Measurements from ENCODE around the gene MYL4.

Gene MYL4

DNA sequence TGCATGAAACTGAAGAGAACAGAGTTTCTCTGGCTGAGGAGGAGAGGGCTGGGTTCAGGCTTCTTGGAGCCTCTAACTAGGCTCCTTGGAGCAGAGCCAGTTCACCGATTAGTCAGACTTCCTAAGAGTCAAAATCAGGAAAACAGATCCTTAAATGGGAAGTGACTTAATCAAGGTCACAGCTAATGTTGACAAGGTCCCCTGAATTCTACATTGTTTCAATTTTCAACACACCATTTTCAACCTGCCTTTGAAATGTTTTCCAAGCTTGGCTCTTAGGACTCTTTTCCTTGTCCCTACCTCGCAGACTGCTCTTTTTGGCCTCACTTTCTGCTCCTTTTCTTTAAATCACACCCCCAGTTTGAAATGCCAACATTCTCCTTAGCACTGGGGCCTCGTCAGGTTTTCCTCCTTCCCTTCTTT is 16.3 kb downstream of the MYL4 start:
- Histone ChIP-seq H3K4me3 (replicated peaks; ENCODE audit: insufficient read depth, low read length) (no peak overlapping the region), H3K27me3 (ENCODE audit: insufficient read depth, poor library complexity, severe bottlenecking) (no peaks in the 10 kb centered on the region), H3K27ac (replicated peaks) (no peak overlapping the region)
- no peak for DNase-seq (ENCODE audit: low read depth in 1 of 2, low spot score in 1 of 2)
- TF ChIP-seq, protein P1, sequence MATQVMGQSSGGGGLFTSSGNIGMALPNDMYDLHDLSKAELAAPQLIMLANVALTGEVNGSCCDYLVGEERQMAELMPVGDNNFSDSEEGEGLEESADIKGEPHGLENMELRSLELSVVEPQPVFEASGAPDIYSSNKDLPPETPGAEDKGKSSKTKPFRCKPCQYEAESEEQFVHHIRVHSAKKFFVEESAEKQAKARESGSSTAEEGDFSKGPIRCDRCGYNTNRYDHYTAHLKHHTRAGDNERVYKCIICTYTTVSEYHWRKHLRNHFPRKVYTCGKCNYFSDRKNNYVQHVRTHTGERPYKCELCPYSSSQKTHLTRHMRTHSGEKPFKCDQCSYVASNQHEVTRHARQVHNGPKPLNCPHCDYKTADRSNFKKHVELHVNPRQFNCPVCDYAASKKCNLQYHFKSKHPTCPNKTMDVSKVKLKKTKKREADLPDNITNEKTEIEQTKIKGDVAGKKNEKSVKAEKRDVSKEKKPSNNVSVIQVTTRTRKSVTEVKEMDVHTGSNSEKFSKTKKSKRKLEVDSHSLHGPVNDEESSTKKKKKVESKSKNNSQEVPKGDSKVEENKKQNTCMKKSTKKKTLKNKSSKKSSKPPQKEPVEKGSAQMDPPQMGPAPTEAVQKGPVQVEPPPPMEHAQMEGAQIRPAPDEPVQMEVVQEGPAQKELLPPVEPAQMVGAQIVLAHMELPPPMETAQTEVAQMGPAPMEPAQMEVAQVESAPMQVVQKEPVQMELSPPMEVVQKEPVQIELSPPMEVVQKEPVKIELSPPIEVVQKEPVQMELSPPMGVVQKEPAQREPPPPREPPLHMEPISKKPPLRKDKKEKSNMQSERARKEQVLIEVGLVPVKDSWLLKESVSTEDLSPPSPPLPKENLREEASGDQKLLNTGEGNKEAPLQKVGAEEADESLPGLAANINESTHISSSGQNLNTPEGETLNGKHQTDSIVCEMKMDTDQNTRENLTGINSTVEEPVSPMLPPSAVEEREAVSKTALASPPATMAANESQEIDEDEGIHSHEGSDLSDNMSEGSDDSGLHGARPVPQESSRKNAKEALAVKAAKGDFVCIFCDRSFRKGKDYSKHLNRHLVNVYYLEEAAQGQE (IDR thresholded peaks at IDR 0.05; ENCODE audit: insufficient replicate concordance, low read depth): no peak
- TF ChIP-seq POLR2AphosphoS5 (IDR thresholded peaks at IDR 0.05; ENCODE audit: low read depth) (no peak), SPI1 (IDR thresholded peaks at IDR 0.05; ENCODE audit: borderline replicate concordance, low read depth) (no peak), GABPA (IDR thresholded peaks at IDR 0.05; ENCODE audit: low read depth) (no peak)
- TF ChIP-seq, protein P2, sequence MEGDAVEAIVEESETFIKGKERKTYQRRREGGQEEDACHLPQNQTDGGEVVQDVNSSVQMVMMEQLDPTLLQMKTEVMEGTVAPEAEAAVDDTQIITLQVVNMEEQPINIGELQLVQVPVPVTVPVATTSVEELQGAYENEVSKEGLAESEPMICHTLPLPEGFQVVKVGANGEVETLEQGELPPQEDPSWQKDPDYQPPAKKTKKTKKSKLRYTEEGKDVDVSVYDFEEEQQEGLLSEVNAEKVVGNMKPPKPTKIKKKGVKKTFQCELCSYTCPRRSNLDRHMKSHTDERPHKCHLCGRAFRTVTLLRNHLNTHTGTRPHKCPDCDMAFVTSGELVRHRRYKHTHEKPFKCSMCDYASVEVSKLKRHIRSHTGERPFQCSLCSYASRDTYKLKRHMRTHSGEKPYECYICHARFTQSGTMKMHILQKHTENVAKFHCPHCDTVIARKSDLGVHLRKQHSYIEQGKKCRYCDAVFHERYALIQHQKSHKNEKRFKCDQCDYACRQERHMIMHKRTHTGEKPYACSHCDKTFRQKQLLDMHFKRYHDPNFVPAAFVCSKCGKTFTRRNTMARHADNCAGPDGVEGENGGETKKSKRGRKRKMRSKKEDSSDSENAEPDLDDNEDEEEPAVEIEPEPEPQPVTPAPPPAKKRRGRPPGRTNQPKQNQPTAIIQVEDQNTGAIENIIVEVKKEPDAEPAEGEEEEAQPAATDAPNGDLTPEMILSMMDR (IDR thresholded peaks at IDR 0.05; ENCODE audit: insufficient read depth, low read length): no peak

DNA sequence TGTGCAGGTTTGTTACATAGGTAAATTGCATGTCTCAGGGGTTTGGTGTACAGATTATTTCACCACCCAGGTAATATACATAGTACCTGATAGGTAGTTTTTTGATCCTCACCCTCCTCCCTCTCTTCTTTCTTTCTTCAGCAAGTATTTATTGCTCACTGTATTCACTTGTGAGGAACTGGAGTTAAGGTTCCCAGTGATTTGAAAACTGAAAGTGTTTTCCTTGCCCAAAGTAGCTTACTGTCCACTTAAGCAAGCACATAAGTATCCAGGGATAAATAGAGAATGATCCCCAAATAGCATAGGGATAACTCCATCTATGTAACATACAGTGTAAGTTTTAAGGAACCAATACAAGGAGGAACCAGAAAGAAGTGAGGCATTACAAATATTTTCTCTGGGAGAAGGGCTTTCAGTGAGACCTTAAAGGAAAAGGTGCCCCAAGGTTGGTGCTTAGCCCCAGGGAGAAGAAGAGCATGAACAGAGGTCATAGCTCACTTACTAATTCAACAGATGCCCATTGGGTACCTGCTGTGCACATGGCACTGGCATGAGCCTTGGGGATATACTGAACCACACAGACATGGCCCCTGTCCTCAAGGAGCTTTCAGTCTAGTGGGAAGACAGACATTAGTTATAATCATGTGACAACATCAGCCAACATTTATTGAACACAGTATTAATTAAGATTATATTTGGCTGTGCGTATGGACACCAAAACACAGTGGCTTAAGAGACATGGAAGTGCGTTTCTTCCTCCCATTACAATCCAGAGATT is 17.0 kb downstream of the MYL4 start:
- Histone ChIP-seq H3K4me3 (replicated peaks; ENCODE audit: insufficient read depth, low read length) (no peak overlapping the region), H3K27ac (replicated peaks) (no peak overlapping the region), H3K27me3 (ENCODE audit: insufficient read depth, poor library complexity, severe bottlenecking) (no peaks in the 10 kb centered on the region)
- TF ChIP-seq SPI1 (IDR thresholded peaks at IDR 0.05; ENCODE audit: borderline replicate concordance, low read depth): no peak
- TF ChIP-seq, protein P1 (IDR thresholded peaks at IDR 0.05; ENCODE audit: insufficient replicate concordance, low read depth): no peak
- no peak for TF ChIP-seq POLR2AphosphoS5 (IDR thresholded peaks at IDR 0.05; ENCODE audit: low read depth)
- TF ChIP-seq, protein P2 (IDR thresholded peaks at IDR 0.05; ENCODE audit: insufficient read depth, low read length): no peak
- no peak for TF ChIP-seq GABPA (IDR thresholded peaks at IDR 0.05; ENCODE audit: low read depth)
- DNase-seq (ENCODE audit: low read depth in 1 of 2, low spot score in 1 of 2): no peak

DNA sequence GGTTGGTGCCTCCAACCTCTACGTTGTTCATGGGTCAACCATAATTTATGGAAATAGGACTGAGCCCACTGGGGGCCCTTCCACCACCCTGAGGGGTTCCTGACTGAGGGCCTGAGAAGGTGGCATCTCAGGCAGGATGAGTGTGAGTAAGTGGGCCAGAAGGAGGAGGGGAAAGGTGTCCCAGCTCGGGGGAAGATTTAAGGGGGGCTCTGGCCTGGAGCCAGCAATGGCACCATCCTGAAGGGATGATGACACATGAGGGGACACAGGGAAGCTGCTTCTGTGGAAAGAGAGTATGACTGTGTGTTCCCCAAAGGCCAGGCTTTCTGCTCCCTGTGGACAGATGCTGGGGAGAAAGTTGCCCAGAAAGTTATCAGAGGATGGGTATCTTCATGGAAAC is 18.7 kb downstream of the MYL4 start:
- Histone ChIP-seq H3K27ac (replicated peaks) (no peak overlapping the region), H3K27me3 (ENCODE audit: insufficient read depth, poor library complexity, severe bottlenecking) (no peaks in the 10 kb centered on the region), H3K4me3 (replicated peaks; ENCODE audit: insufficient read depth, low read length) (no peak overlapping the region)
- no peak for TF ChIP-seq POLR2AphosphoS5 (IDR thresholded peaks at IDR 0.05; ENCODE audit: low read depth)
- TF ChIP-seq, protein P1 (IDR thresholded peaks at IDR 0.05; ENCODE audit: insufficient replicate concordance, low read depth): no peak
- TF ChIP-seq SPI1 (IDR thresholded peaks at IDR 0.05; ENCODE audit: borderline replicate concordance, low read depth): no peak
- TF ChIP-seq, protein P2 (IDR thresholded peaks at IDR 0.05; ENCODE audit: insufficient read depth, low read length): no peak
- no peak for TF ChIP-seq GABPA (IDR thresholded peaks at IDR 0.05; ENCODE audit: low read depth)
- no peak for DNase-seq (ENCODE audit: low read depth in 1 of 2, low spot score in 1 of 2)

Data from HL-60 (cell line).